ENCODE results near the gene ATE1. TPM values are rescaled to one million over a fixed set of nuclear protein-coding genes. Genes with fewer than 3 reads are reported as not detected.

Gene ATE1
- total RNA-seq, 3 donors from 2014 or later (not counting 1 experiment from before 2014, with no cell fraction given), result 30.4 to 40.6 (median 30.5) TPM

GRCh38 chr10:121822180-121822579, 105.7 kb downstream of the ATE1 start:
- Mint-ChIP-seq H3K4me3 (no peak overlapping the region), H3K9me3 (no peaks in the 10 kb centered on the region), H3K27ac (no peak overlapping the region), H3K4me1 (no peaks in the 10 kb centered on the region), H3K27me3 (ENCODE audit: low read depth in 2 of 2) (no peaks in the 10 kb centered on the region), H3K36me3 (no peaks in the 10 kb centered on the region)
- ATAC-seq, result no peak
- intact Hi-C loops (cut with micrococcal nuclease), result no loop called here
- no CpG with 5 or more reads among the region's 1 CpG for WGBS (ENCODE audit: insufficient coverage)
- no peak for TF ChIP-seq CTCF (IDR thresholded peaks at IDR 0.05)
- Histone ChIP-seq H3K9me3 (ENCODE audit: control insufficient read depth, insufficient read depth, low read length) (no peaks in the 10 kb centered on the region), H3K4me1 (ENCODE audit: control insufficient read depth, insufficient read depth, low read length) (no peaks in the 10 kb centered on the region), H3K36me3 (ENCODE audit: control insufficient read depth, insufficient read depth, low read length) (no peaks in the 10 kb centered on the region), H3K27me3 (ENCODE audit: control insufficient read depth, insufficient read depth, low read length) (no peaks in the 10 kb centered on the region), H3K4me3 (ENCODE audit: low read length) (no peak overlapping the region), H3K27ac (ENCODE audit: low read length) (no peak overlapping the region)
- DNase-seq, result no peak

GRCh38 chr10:121819049-121819448, 108.8 kb downstream of the ATE1 start:
- Mint-ChIP-seq H3K27me3 (ENCODE audit: low read depth in 2 of 2) (no peaks in the 10 kb centered on the region), H3K4me1 (no peaks in the 10 kb centered on the region), H3K27ac (no peak overlapping the region), H3K4me3 (no peak overlapping the region), H3K9me3 (no peaks in the 10 kb centered on the region), H3K36me3 (no peaks in the 10 kb centered on the region)
- Histone ChIP-seq H3K27ac (ENCODE audit: low read length) (no peak overlapping the region), H3K27me3 (ENCODE audit: control insufficient read depth, insufficient read depth, low read length) (no peaks in the 10 kb centered on the region), H3K9me3 (ENCODE audit: control insufficient read depth, insufficient read depth, low read length) (no peaks in the 10 kb centered on the region), H3K36me3 (ENCODE audit: control insufficient read depth, insufficient read depth, low read length) (no peaks in the 10 kb centered on the region), H3K4me3 (ENCODE audit: low read length) (no peak overlapping the region), H3K4me1 (ENCODE audit: control insufficient read depth, insufficient read depth, low read length) (no peaks in the 10 kb centered on the region)
- DNase-seq, result no peak
- no peak for TF ChIP-seq CTCF (IDR thresholded peaks at IDR 0.05)
- WGBS (ENCODE audit: insufficient coverage), result 100% methylated on average over 1 of the region's 2 CpGs
- intact Hi-C loops (cut with micrococcal nuclease), result no loop called here
- no peak for ATAC-seq

- no peaks in the 10 kb centered on the region for H3K4me1 ChIP-seq (ENCODE audit: control insufficient read depth, insufficient read depth, low read length)
- Mint-ChIP-seq H3K27me3 (ENCODE audit: low read depth in 2 of 2) (no peaks in the 10 kb centered on the region), H3K9me3 (no peaks in the 10 kb centered on the region), H3K4me3 (no peak overlapping the region), H3K27ac (no peak overlapping the region), H3K4me1 (no peaks in the 10 kb centered on the region), H3K36me3 (no peaks in the 10 kb centered on the region)
- intact Hi-C loops (cut with micrococcal nuclease), result no loop called here
- ATAC-seq (no peak), DNase-seq (no peak)
- H3K9me3 ChIP-seq (ENCODE audit: control insufficient read depth, insufficient read depth, low read length), result no peaks in the 10 kb centered on the region
- no peaks in the 10 kb centered on the region for H3K36me3 ChIP-seq (ENCODE audit: control insufficient read depth, insufficient read depth, low read length)
- H3K27ac ChIP-seq (ENCODE audit: low read length), result no peak overlapping the region
- no peaks in the 10 kb centered on the region for H3K27me3 ChIP-seq (ENCODE audit: control insufficient read depth, insufficient read depth, low read length)
- no CpG with 5 or more reads among the region's 2 CpGs for WGBS (ENCODE audit: insufficient coverage)
- no peak for TF ChIP-seq CTCF (IDR thresholded peaks at IDR 0.05)
- no peak overlapping the region for H3K4me3 ChIP-seq (ENCODE audit: low read length)
Observed at GRCh38 chr10:121818599-121818998, 109.2 kb downstream of the ATE1 start.

GRCh38 chr10:121816197-121816596, 111.6 kb downstream of the ATE1 start:
- no peaks in the 10 kb centered on the region for H3K9me3 Mint-ChIP-seq
- H3K36me3 ChIP-seq (ENCODE audit: control insufficient read depth, insufficient read depth, low read length), result no peaks in the 10 kb centered on the region
- no peak overlapping the region for H3K4me3 Mint-ChIP-seq
- no peaks in the 10 kb centered on the region for H3K4me1 ChIP-seq (ENCODE audit: control insufficient read depth, insufficient read depth, low read length)
- no peak overlapping the region for H3K27ac ChIP-seq (ENCODE audit: low read length)
- H3K27me3 ChIP-seq (ENCODE audit: control insufficient read depth, insufficient read depth, low read length), result no peaks in the 10 kb centered on the region
- 100% methylated on average over 1 of the region's 1 CpG for WGBS (ENCODE audit: insufficient coverage)
- ATAC-seq (no peak), DNase-seq (no peak)
- no peak for TF ChIP-seq CTCF (IDR thresholded peaks at IDR 0.05)
- no peaks in the 10 kb centered on the region for H3K36me3 Mint-ChIP-seq
- no peak overlapping the region for H3K27ac Mint-ChIP-seq
- H3K4me1 Mint-ChIP-seq, result no peaks in the 10 kb centered on the region
- no peaks in the 10 kb centered on the region for H3K27me3 Mint-ChIP-seq (ENCODE audit: low read depth in 2 of 2)
- no peaks in the 10 kb centered on the region for H3K9me3 ChIP-seq (ENCODE audit: control insufficient read depth, insufficient read depth, low read length)
- no peak overlapping the region for H3K4me3 ChIP-seq (ENCODE audit: low read length)
- intact Hi-C loops (cut with micrococcal nuclease), result no loop called here
